B cell (primary cell): ENCODE results near the gene GAST. TPM values are rescaled to one million over a fixed set of nuclear protein-coding genes. Genes with fewer than 3 reads are reported as not detected.

ENCODE experiments used
- ATAC-seq: fragments of 200-7000 bp; cut with Tn5 transposase; one replicate; pipeline ENCODE4 v1.10.0; 2021; ENCODE audit warnings: low read depth, mild to moderate bottlenecking, moderate number of reproducible peaks, moderate library complexity
- CTCF ChIA-PET: fragments of 350-600 bp; sonication (Branson Sonifier 250); formaldehyde crosslinking; loops from one replicate; lab custom pipeline; 2021; ENCODE audit warnings: antibody characterized with exemption, inconsistent platforms; lab: Charles Lee
- POLR2A ChIA-PET: fragments of 350-600 bp; sonication (Branson Sonifier 250); formaldehyde crosslinking; loops from one replicate; lab custom pipeline; 2021; ENCODE audit warnings: antibody characterized with exemption; lab: Charles Lee
- DNase-seq: peaks from one replicate; pipeline ENCODE4 v3.0.0; 2013
- H2AFZ ChIP-seq: 2 replicates; pipeline ENCODE4 v1.6.1; 2012; ENCODE audit warnings: mild to moderate bottlenecking, low read depth, low read length; ENCODE audit not compliant: insufficient read depth, poor library complexity, severe bottlenecking
- H3K27ac ChIP-seq, 2 donors: 1 replicate in 1 of 2; 2 replicates in 1 of 2; pipeline ENCODE4 v1.5.1; 2012 to 2013; ENCODE audit warnings: low read length in 2 of 2, mild to moderate bottlenecking in 2 of 2, moderate library complexity in 1 of 2
- H3K27me3 ChIP-seq, 4 experiments: fragments of 200-600 bp in 1 of 4; sonication (generic) in 1 of 4; replicated peaks in 1 of 4; 1 replicate in 2 of 4; 2 replicates in 2 of 4; pipeline versions ENCODE4 v1.6.1 to v1.7.0; 2013 to 2016; ENCODE audit warnings: low read length in 3 of 4, mild to moderate bottlenecking in 2 of 4, mixed read lengths in 1 of 4, moderate library complexity in 1 of 4; ENCODE audit not compliant: insufficient read depth in 4 of 4, control insufficient read depth in 3 of 4; ENCODE audit errors: control extremely low read depth in 1 of 4
- H3K36me3 ChIP-seq, 2 experiments: replicated peaks in 1 of 2; 1 replicate in 1 of 2; 2 replicates in 1 of 2; pipeline versions ENCODE4 v1.6.1 to v1.7.1; 2013; ENCODE audit warnings: low read length in 1 of 2; ENCODE audit not compliant: insufficient read depth in 2 of 2, control insufficient read depth in 1 of 2; ENCODE audit errors: control extremely low read depth in 1 of 2, extremely low read depth in 1 of 2
- H3K4me1 ChIP-seq, 2 donors: fragments of 200-600 bp in 1 of 2; sonication (generic) in 1 of 2; 1 replicate in 1 of 2; 2 replicates in 1 of 2; pipeline versions ENCODE4 v1.5.1 to v1.6.1; 2013 to 2017; ENCODE audit warnings: low read length in 2 of 2; ENCODE audit not compliant: control insufficient read depth in 2 of 2, insufficient read depth in 2 of 2
- H3K4me2 ChIP-seq: replicated peaks from 2 replicates; pipeline ENCODE3; 2012; ENCODE audit warnings: mild to moderate bottlenecking, low read depth, low read length; ENCODE audit not compliant: poor library complexity, severe bottlenecking
- H3K4me3 ChIP-seq, 5 experiments: fragments of 200-600 bp in 1 of 5; sonication (generic) in 1 of 5; 1 replicate in 3 of 5; 2 replicates in 2 of 5; pipeline versions ENCODE4 v1.5.1 to v1.7.0; 2011 to 2016; ENCODE audit warnings: low read length in 4 of 5, mild to moderate bottlenecking in 4 of 5, low read depth in 2 of 5, control low read depth in 1 of 5, moderate library complexity in 1 of 5; ENCODE audit not compliant: insufficient read depth in 1 of 5; ENCODE audit errors: control extremely low read depth in 1 of 5, extremely low read depth in 1 of 5
- H3K79me2 ChIP-seq: fragments of 200-600 bp; sonication (generic); one replicate; pipeline ENCODE4 v1.6.0; 2016; ENCODE audit warnings: low read length; ENCODE audit not compliant: control insufficient read depth, insufficient read depth
- H3K9ac ChIP-seq: fragments of 200-600 bp; sonication (generic); 2 replicates; pipeline ENCODE4 v1.6.1; 2017; ENCODE audit warnings: mild to moderate bottlenecking, low read length, moderate library complexity
- H3K9me3 ChIP-seq, 3 donors: one replicate each; pipeline versions ENCODE4 v1.6.1 to v1.7.1; 2013; ENCODE audit warnings: low read length in 2 of 3; ENCODE audit not compliant: control insufficient read depth in 2 of 3, insufficient read depth in 1 of 3; ENCODE audit errors: control extremely low read depth in 1 of 3
- H4K20me1 ChIP-seq: 2 replicates; pipeline ENCODE4 v1.6.0; 2012; ENCODE audit warnings: mild to moderate bottlenecking, low read length; ENCODE audit not compliant: insufficient read depth, control insufficient read depth, poor library complexity, severe bottlenecking
- H3K27ac Mint-ChIP-seq: one replicate; pipeline ENCODE4 v1.8.0; 2021; ENCODE audit warnings: mixed read lengths
- H3K27me3 Mint-ChIP-seq: one replicate; pipeline ENCODE4 v1.8.0; 2021; ENCODE audit warnings: mixed read lengths
- H3K4me1 Mint-ChIP-seq: one replicate; pipeline ENCODE4 v1.8.0; 2021; ENCODE audit warnings: mixed read lengths
- H3K4me3 Mint-ChIP-seq: one replicate; pipeline ENCODE4 v1.8.0; 2021; ENCODE audit warnings: mixed read lengths
- H3K9me3 Mint-ChIP-seq: one replicate; pipeline ENCODE4 v1.8.0; 2022; ENCODE audit warnings: mixed read lengths; ENCODE audit not compliant: insufficient read depth
- CTCF ChIP-seq: fragments of 200-600 bp; IDR thresholded peaks from one replicate; pipeline ENCODE4 v1.8.0; 2022; ENCODE audit warnings: antibody characterized with exemption, mild to moderate bottlenecking
- EZH2 ChIP-seq: IDR thresholded peaks from 2 replicates; pipeline ENCODE4 v1.6.1; 2012; ENCODE audit warnings: borderline replicate concordance, low read depth, mild to moderate bottlenecking, moderate library complexity, low read length; ENCODE audit not compliant: insufficient read depth, poor library complexity, severe bottlenecking
- WGBS: methylation state at CpG from one replicate; pipeline ENCODE4 v1.1.5; 2013; ENCODE audit warnings: missing lambda C conversion rate; ENCODE audit not compliant: insufficient coverage; 5-methylcytosine and 5-hydroxymethylcytosine counted together
- intact Hi-C: fragments of 100-400 bp; cut with micrococcal nuclease; formaldehyde crosslinking; loops from one replicate; pipeline ENCODE4 v1.10.0; 2022
- polyA plus RNA-seq: library from polyadenylated mRNA; depleted of rRNA; stranded (reverse); fragments of >200 nt; gene quantifications from 2 replicates; pipeline ENCODE4 v1.2.3, GENCODE V29; 2012
- total RNA-seq, 2 donors: library from RNA; stranded (reverse); fragments of 120-200 nt in 1 of 2; gene quantifications; 1 replicate in 1 of 2; 2 replicates in 1 of 2; pipeline versions ENCODE4 v1.2.3 to v1.2.4, GENCODE V29; 2013 to 2022

GAST gene
- total and polyA plus RNA-seq, 2 donors (not counting 1 experiment from before 2014, with no cell fraction given), result not detected

GRCh38 chr17:41679740-41680425 lies 32.2 kb upstream of the GAST start:
- H3K9ac ChIP-seq, result no peak overlapping the region
- WGBS, result 95% methylated on average over 2 of the region's 5 CpGs
- intact Hi-C loops, result loop anchor here (1.0 kb wide), 1 partner anchor 8 kb away; the partner anchor contains the start of gene EIF1
- DNase-seq (no peak), ATAC-seq (no peak)
- H4K20me1 ChIP-seq, result no peaks in the 10 kb centered on the region
- no peaks in the 10 kb centered on the region for H3K9me3 Mint-ChIP-seq
- ChIA-PET CTCF (interaction anchor here (1.7 to 6.8 kb wide), 7 partner anchors 10 to 31 kb away, joined by 9 to 107 read pairs (median 14); partner anchors contain the start of gene EIF1), POLR2A (interaction anchor here (0.7 to 6.7 kb wide), 5 partner anchors 10 to 1243 kb away, joined by 3 to 122 read pairs (median 9); partner anchors contain the start of gene EIF1)
- no peaks in the 10 kb centered on the region for H3K36me3 ChIP-seq
- no peaks in the 10 kb centered on the region for H3K27me3 Mint-ChIP-seq
- no peak overlapping the region for H3K27ac Mint-ChIP-seq
- TF ChIP-seq EZH2, result no peak
- no peak for TF ChIP-seq CTCF
- no peak overlapping the region for H3K27ac ChIP-seq
- no peak overlapping the region for H2AFZ ChIP-seq
- H3K4me1 ChIP-seq, result peaks cover 44 to 47% of the 10 kb centered on the region in 2 donors
- H3K4me3 Mint-ChIP-seq, result no peak overlapping the region
- peaks cover 35% of the 10 kb centered on the region for H3K4me1 Mint-ChIP-seq
- H3K27me3 ChIP-seq, result no peaks in the 10 kb centered on the region
- H3K9me3 ChIP-seq, result peaks cover 0 to 12% (median 3%) of the 10 kb centered on the region in 3 donors
- no peak overlapping the region for H3K4me3 ChIP-seq
- peaks cover 7% of the 10 kb centered on the region for H3K79me2 ChIP-seq
- H3K4me2 ChIP-seq, result no peak overlapping the region
